Type B pancreatic cell (in vitro differentiated cells): ENCODE measurements around the gene GPRC5C. TPM values are rescaled to one million over a fixed set of nuclear protein-coding genes. Genes with fewer than 3 reads are reported as not detected.

Source experiments
- DNase-seq: peaks from one replicate; pipeline ENCODE4 v3.0.0; 2021; ENCODE audit warnings: mixed read lengths; ENCODE audit not compliant: unreplicated experiment; ENCODE audit errors: extremely low spot score
- H3K27ac Mint-ChIP-seq: 2 replicates; pipeline ENCODE4 v1.8.0; 2021; ENCODE audit warnings: mild to moderate bottlenecking, mixed read lengths
- H3K27me3 Mint-ChIP-seq: 2 replicates; pipeline ENCODE4 v1.8.0; 2021; ENCODE audit warnings: mixed read lengths
- H3K36me3 Mint-ChIP-seq: 2 replicates; pipeline ENCODE4 v1.8.0; 2021; ENCODE audit warnings: mixed read lengths
- H3K4me1 Mint-ChIP-seq: one replicate; pipeline ENCODE4 v1.8.0; 2021; ENCODE audit warnings: mixed read lengths; ENCODE audit not compliant: unreplicated experiment
- H3K4me3 Mint-ChIP-seq: 2 replicates; pipeline ENCODE4 v1.8.0; 2021; ENCODE audit warnings: mild to moderate bottlenecking, mixed read lengths
- H3K9me3 Mint-ChIP-seq: 2 replicates; pipeline ENCODE4 v1.8.0; 2021; ENCODE audit warnings: mixed read lengths
- total RNA-seq: library from RNA; stranded (reverse); gene quantifications from 2 replicates; pipeline ENCODE4 v1.2.1, GENCODE V29; 2021; ENCODE audit warnings: low replicate concordance
- TF ChIP-seq, protein P1 (sequence below): fragments of 200-600 bp; sonication (generic); conservative IDR thresholded peaks from 2 replicates; pipeline ENCODE4 v1.5.0; 2021; ENCODE audit warnings: antibody characterized with exemption, mild to moderate bottlenecking

Gene GPRC5C
- total RNA-seq, 1 donor from 2014 or later = 64.3 TPM

- no peak overlapping the region for H3K27ac Mint-ChIP-seq
Observed at GRCh38 chr17:74448756-74449155, 16.9 kb downstream of the GPRC5C start.

GRCh38 chr17:74449306-74449705, 17.4 kb downstream of the GPRC5C start:
- Mint-ChIP-seq H3K4me3 (no peak overlapping the region), H3K27me3 (peaks cover 7% of the 10 kb centered on the region), H3K9me3 (no peaks in the 10 kb centered on the region), H3K36me3 (no peaks in the 10 kb centered on the region), H3K27ac (no peak overlapping the region), H3K4me1 (peaks cover 16% of the 10 kb centered on the region)
- TF ChIP-seq, protein P1, sequence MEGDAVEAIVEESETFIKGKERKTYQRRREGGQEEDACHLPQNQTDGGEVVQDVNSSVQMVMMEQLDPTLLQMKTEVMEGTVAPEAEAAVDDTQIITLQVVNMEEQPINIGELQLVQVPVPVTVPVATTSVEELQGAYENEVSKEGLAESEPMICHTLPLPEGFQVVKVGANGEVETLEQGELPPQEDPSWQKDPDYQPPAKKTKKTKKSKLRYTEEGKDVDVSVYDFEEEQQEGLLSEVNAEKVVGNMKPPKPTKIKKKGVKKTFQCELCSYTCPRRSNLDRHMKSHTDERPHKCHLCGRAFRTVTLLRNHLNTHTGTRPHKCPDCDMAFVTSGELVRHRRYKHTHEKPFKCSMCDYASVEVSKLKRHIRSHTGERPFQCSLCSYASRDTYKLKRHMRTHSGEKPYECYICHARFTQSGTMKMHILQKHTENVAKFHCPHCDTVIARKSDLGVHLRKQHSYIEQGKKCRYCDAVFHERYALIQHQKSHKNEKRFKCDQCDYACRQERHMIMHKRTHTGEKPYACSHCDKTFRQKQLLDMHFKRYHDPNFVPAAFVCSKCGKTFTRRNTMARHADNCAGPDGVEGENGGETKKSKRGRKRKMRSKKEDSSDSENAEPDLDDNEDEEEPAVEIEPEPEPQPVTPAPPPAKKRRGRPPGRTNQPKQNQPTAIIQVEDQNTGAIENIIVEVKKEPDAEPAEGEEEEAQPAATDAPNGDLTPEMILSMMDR = no peak
- DNase-seq = no peak

More at GRCh38 chr17:74448756-74449155, 16.9 kb downstream of the GPRC5C start:
- H3K9me3 Mint-ChIP-seq = no peaks in the 10 kb centered on the region
- H3K36me3 Mint-ChIP-seq = no peaks in the 10 kb centered on the region
- H3K4me3 Mint-ChIP-seq = no peak overlapping the region
- TF ChIP-seq, protein P1 = no peak
- no peak for DNase-seq
- H3K27me3 Mint-ChIP-seq = peaks cover 7% of the 10 kb centered on the region
- peaks cover 16% of the 10 kb centered on the region for H3K4me1 Mint-ChIP-seq

- Mint-ChIP-seq H3K4me3 (no peak overlapping the region), H3K27ac (no peak overlapping the region), H3K27me3 (peaks cover 7% of the 10 kb centered on the region), H3K36me3 (no peaks in the 10 kb centered on the region), H3K4me1 (peaks cover 16% of the 10 kb centered on the region), H3K9me3 (no peaks in the 10 kb centered on the region)
- no peak for DNase-seq
- TF ChIP-seq, protein P1 = no peak
Observed at GRCh38 chr17:74449773-74450172, 17.9 kb downstream of the GPRC5C start.

GRCh38 chr17:74450231-74450630, 18.3 kb downstream of the GPRC5C start:
- H3K36me3 Mint-ChIP-seq = no peaks in the 10 kb centered on the region
- TF ChIP-seq, protein P1 = no peak
- H3K4me1 Mint-ChIP-seq = peaks cover 16% of the 10 kb centered on the region
- no peak overlapping the region for H3K27ac Mint-ChIP-seq
- H3K27me3 Mint-ChIP-seq = peaks cover 7% of the 10 kb centered on the region
- H3K4me3 Mint-ChIP-seq = no peak overlapping the region
- H3K9me3 Mint-ChIP-seq = no peaks in the 10 kb centered on the region
- DNase-seq = no peak

DNA sequence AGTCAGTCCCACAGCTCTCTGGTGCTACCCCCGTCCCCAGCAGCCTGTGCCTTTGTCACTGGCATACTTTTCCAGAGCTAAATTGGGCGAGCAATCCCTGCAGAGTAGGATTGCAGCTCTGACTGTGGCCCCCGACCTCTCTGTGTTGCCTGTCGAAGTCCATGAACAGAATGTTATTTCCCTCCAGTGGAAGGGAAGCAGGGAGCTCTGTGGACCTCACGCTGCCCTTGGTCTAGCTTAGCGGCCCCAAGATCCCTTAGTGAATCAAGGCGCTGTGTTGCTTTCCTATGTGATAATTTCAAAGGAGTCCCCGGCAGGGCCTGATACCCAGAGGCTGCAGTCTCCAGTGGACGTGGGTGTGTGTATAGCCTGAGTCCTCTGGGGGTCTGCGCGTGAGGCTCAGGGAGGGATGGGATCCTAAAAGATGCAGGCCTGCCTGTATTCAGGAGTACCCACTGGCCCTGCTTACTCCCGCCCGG, 19.1 kb downstream of the GPRC5C start:
- peaks cover 11% of the 10 kb centered on the region for H3K27me3 Mint-ChIP-seq

More for the DNA sequence above, 19.1 kb downstream of the GPRC5C start:
- TF ChIP-seq, protein P1 = no peak
- H3K9me3 Mint-ChIP-seq = no peaks in the 10 kb centered on the region
- no peaks in the 10 kb centered on the region for H3K36me3 Mint-ChIP-seq
- no peak for DNase-seq
- no peak overlapping the region for H3K27ac Mint-ChIP-seq
- H3K4me1 Mint-ChIP-seq = peaks cover 20% of the 10 kb centered on the region
- H3K4me3 Mint-ChIP-seq = no peak overlapping the region
